Epithelial cell of proximal tubule (primary cell): ENCODE measurements around the gene FBXO24. TPM values are rescaled to one million over a fixed set of nuclear protein-coding genes. Genes with fewer than 3 reads are reported as not detected.
A peak's percentile ranks its signal among the peaks of the same experiment; 100 is the strongest.

ENCODE experiments used
- DNase-seq: peaks from one replicate; pipeline ENCODE4 v3.0.0-alpha.2; 2011; ENCODE audit warnings: low read depth
- H3K4me3 ChIP-seq: 2 replicates; pipeline ENCODE4 v1.5.1; 2011; ENCODE audit warnings: low read depth, mild to moderate bottlenecking, low read length
- total RNA-seq: library from RNA; depleted of rRNA; stranded (reverse); fragments of >200 nt; gene quantifications from 2 replicates; pipeline ENCODE4 v1.2.3, GENCODE V29; 2015
- TF ChIP-seq, protein P1 (sequence below): conservative IDR thresholded peaks from 2 replicates; pipeline ENCODE4 v1.5.1; 2012; ENCODE audit warnings: low read depth, mild to moderate bottlenecking, low read length

Gene FBXO24
- total RNA-seq, 1 donor from 2014 or later: 1.0 TPM

DNA sequence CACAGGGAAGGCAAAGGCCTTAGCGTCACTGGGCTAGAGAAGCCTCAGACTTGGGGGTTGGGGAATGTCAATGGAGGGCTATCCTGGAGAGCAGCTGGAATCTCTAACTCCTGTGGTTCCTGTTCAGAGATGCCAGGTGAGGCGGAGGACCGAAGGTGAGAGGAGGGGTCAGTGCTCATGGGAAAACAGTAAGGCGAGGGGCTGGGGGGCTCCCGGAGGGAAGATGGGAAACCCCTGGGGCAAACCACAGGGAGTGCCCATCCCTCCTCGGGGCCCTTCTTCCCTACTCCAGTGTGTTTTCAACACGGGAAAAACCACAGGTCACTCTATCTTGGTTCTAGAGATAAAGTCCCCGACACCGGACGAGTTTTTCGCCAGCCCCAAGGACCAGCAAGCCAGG lies 3.5 kb upstream of the FBXO24 start:
- H3K4me3 ChIP-seq: no peak overlapping the region
- TF ChIP-seq, protein P1, sequence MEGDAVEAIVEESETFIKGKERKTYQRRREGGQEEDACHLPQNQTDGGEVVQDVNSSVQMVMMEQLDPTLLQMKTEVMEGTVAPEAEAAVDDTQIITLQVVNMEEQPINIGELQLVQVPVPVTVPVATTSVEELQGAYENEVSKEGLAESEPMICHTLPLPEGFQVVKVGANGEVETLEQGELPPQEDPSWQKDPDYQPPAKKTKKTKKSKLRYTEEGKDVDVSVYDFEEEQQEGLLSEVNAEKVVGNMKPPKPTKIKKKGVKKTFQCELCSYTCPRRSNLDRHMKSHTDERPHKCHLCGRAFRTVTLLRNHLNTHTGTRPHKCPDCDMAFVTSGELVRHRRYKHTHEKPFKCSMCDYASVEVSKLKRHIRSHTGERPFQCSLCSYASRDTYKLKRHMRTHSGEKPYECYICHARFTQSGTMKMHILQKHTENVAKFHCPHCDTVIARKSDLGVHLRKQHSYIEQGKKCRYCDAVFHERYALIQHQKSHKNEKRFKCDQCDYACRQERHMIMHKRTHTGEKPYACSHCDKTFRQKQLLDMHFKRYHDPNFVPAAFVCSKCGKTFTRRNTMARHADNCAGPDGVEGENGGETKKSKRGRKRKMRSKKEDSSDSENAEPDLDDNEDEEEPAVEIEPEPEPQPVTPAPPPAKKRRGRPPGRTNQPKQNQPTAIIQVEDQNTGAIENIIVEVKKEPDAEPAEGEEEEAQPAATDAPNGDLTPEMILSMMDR: no peak
- DNase-seq: no peak

DNA sequence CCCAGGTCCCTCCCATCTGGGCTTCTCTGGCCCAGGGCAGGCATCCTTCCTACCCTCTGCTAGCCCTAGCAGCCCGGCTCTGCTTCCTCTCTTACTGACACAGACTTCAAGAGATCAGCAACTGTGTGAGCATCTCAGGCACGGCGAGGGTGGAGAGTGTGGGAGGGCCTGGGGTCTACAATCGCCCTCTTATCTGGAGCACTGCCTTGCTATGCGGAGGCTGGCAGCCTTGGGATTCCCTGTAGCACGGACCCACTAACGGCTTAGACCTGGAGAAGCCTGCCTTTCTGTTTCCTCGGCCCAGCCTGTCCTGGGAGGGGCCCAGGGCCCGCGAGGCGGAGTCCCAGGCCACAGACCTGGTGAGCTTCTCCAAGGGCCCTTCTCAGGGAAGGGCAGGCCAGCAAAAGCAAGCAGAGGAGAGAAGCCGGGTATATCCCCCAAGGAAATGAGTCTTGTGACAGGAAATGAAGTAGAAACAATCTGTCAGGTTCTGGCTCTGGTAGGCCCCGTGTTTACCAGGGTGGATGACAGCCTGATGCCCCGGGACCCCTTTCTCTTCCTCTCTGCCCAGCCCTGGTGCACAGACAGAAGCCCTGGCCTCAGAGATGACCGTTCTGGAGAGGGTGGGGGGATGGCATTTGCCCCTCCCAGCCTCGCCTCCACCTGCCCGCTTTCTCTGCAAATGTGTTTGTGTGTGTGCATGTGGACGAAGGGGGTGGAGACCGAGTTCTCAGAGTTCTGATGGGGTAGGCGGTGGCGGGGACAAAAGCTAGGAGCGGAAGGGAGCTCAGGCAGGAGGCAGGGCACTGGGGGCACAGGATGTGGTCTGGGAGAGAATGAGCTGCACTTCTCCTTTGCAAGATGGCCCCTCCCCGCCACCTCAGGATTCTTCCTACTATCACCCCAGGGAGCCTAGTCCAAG lies 2.7 kb upstream of the FBXO24 start:
- TF ChIP-seq, protein P1: no peak
- DNase-seq: no peak
- no peak overlapping the region for H3K4me3 ChIP-seq

DNA sequence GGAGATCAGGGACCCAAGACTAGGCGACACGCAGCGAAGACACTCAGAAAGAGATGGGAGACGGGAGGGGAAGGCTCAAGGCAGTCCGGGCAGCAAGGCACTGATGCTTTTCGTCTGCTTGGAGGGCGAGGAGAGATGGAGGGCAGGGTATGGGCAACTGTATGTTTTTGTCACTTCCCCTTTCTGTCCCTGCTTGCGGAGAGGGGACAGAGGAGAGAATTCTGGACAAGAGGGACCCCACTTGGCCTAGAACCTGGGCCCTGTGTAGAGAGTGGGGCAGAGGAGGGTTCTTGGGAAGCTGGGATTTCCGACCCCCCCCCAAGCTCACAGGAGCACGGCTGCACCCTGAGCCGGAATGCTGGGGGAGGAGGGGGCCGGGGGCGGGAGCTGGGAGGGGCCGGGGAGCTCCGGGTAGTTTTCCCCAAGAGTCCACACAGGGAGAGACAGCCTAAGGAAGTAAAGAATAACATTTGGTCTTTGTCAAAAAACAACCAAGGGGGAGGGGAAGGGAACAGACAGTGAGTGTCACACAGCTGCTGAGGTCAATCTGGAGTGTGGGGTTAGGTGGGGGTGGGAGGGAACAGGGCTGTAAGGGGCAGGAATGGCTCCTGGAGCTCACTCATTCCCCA lies 2.0 kb upstream of the FBXO24 start:
- no peak for DNase-seq
- TF ChIP-seq, protein P1: no peak
- H3K4me3 ChIP-seq: peak overlapping the region; percentile 70

DNA sequence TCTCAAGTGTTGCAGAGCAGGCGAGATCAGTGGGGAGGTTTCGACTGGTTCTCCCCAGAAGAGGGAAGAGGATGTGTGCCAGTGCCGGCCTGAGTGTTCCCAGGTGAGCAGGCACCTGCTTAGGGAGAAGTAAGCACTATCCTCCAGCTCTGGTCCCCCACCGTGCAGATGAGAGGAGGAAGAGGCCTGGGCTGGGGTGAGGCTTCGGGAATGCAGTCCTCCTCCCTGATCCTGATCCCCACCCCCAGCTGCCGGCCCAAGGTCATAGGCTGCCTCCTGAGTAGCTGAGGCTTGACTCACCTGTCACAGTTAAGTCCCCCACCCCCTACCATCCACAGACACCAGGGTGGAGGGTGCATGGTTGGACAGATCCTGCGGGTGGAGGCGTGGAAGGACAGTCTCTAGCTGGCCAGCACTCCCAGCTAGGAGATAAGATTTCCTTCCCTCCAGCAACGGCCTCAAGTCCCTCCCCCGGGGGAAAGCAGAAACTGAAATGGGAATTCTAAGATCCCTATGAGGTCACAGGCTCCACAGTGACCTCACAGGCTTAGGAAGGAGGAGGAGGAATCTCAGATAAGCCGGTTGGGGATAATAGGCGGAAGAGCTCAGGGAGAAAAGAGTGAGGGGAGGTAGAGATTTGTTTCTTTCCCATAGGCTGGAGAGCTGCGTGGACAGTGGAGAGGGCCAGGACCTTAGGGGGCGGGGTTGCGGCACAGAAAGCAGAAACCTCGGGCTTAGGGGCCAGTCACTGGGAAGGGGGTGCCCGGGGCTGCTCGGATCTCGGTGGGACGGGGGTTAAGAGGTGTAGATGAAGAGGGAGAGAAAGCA lies 1.2 kb upstream of the FBXO24 start:
- peak overlapping the region; percentile 70 for H3K4me3 ChIP-seq
- TF ChIP-seq, protein P1: no peak
- no peak for DNase-seq

DNA sequence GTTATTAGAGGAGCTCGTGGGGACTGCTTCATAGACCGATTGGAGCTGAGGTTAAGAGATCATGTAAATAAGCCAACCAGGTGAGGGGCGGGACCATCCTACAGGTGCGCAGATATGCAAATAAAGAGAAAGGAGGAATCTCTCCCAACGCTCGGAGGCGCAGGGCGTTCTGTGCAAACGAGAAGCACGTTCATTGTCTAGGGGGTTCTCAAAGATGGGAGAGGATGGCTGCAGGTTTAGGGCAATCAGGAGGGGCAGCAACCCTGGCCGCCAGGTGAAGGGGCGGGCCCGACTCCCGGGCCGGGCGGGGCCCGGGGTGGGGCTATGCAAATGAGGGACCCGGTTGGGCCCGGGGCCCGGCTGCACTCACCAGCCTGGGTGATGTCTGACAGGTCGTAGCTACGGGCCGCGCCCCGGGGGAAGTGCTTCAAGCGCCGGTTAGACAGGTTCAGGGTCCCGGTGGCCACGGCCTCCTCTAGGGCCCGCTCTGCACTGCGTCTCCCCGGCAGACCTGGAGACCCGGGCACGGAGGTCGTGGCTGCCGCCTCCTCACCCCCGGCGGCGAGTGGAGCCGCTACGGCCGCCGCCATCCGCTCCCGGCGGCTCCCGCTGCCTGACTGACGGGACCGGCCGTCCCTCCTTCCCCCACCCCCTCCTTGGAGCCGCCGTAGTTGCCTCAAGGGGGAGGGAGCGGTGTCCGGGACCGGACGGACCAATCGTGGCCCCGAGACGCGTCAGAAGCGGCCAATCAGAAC lies 440 bp upstream of the FBXO24 start, which contains the start of gene LRCH4:
TSS of gene LRCH4 (minus strand) at position 619 of the 755 bp plus-strand sequence. CDS start at position 590, 29 bp downstream.
- TF ChIP-seq, protein P1: no peak
- DNase-seq: no peak
- peak within 1 kb of the TSS; percentile 71 for H3K4me3 ChIP-seq

DNA sequence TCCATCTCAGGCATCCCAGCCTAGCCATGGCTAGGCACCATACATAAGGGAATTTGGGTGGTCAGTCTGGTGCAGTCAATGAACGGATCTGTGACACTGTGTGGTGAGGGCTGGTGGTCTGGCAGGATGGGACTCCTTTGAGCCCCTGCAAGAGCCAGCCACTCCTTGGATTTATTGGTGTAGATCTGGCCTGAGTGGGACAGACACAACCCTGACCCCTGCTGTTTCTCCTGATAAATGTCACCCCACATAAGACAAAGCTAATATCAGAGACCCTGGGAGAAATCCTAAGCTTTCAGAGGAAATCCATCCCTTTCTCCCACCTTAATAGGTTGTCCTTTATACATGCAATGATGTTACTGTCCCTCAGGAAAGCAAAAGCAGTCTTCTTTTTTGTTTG lies 2.3 kb downstream of the FBXO24 start:
- TF ChIP-seq, protein P1: peak; percentile 54
- DNase-seq: no peak

More for the DNA sequence above, 2.3 kb downstream of the FBXO24 start:
- no peak overlapping the region for H3K4me3 ChIP-seq
